Caco-2 (cell line): ENCODE measurements around the gene MED8. TPM values are rescaled to one million over a fixed set of nuclear protein-coding genes. Genes with fewer than 3 reads are reported as not detected.

Source experiments
- BruUV-seq: library from RNA; stranded (reverse); fragments of 400-500 nt; replicated peaks from 2 replicates; lab custom pipeline; 2021; lab: Mats Ljungman, UMichigan
- CTCF ChIA-PET: fragments of 300-600 bp; sonication (Branson Sonifier 250); formaldehyde crosslinking; loops from one replicate; lab custom pipeline; 2022; ENCODE audit warnings: antibody characterized with exemption; lab: Charles Lee
- POLR2A ChIA-PET: fragments of 300-600 bp; sonication (Branson Sonifier 250); formaldehyde crosslinking; loops from one replicate; lab custom pipeline; 2022; ENCODE audit warnings: antibody characterized with exemption; lab: Charles Lee
- DNase-seq, 2 experiments: peaks; one replicate each; pipeline versions ENCODE4 v3.0.0 to v3.0.0-alpha.2; 2020 to 2022
- H3K27me3 ChIP-seq: replicated peaks from 2 replicates; pipeline ENCODE4 v1.6.0; 2011; ENCODE audit warnings: low read length; ENCODE audit not compliant: control insufficient read depth, insufficient read depth
- H3K36me3 ChIP-seq: 2 replicates; pipeline ENCODE4 v1.5.1; 2011; ENCODE audit warnings: low read length; ENCODE audit not compliant: control insufficient read depth, insufficient read depth
- H3K4me1 ChIP-seq: fragments of 250-450 bp; sonication (Bioruptor Pico); 2 replicates; pipeline ENCODE4 v1.5.1; 2020; ENCODE audit warnings: mild to moderate bottlenecking
- H3K4me3 ChIP-seq: 2 replicates; pipeline ENCODE4 v1.5.1; 2011; ENCODE audit warnings: low read depth, mild to moderate bottlenecking, control low read depth, low read length
- H3K9me3 ChIP-seq: fragments of 250-450 bp; sonication (Bioruptor Pico); 2 replicates; pipeline ENCODE4 v1.5.1; 2020; ENCODE audit warnings: mild to moderate bottlenecking, moderate library complexity
- H3K27ac Mint-ChIP-seq: one replicate; pipeline ENCODE4 v1.8.0; 2022; ENCODE audit warnings: mixed read lengths; ENCODE audit not compliant: unreplicated experiment
- H3K27me3 Mint-ChIP-seq: one replicate; pipeline ENCODE4 v1.8.0; 2022; ENCODE audit warnings: mixed read lengths; ENCODE audit not compliant: insufficient read depth, unreplicated experiment
- H3K36me3 Mint-ChIP-seq: one replicate; pipeline ENCODE4 v1.8.0; 2022; ENCODE audit warnings: mild to moderate bottlenecking, mixed read lengths; ENCODE audit not compliant: insufficient read depth, unreplicated experiment
- H3K4me1 Mint-ChIP-seq: one replicate; pipeline ENCODE4 v1.8.0; 2022; ENCODE audit warnings: low read depth, mixed read lengths; ENCODE audit not compliant: unreplicated experiment
- H3K4me3 Mint-ChIP-seq: one replicate; pipeline ENCODE4 v1.8.0; 2022; ENCODE audit warnings: mild to moderate bottlenecking, moderate library complexity, mixed read lengths; ENCODE audit not compliant: unreplicated experiment
- H3K9me3 Mint-ChIP-seq: one replicate; pipeline ENCODE4 v1.8.0; 2022; ENCODE audit warnings: mixed read lengths; ENCODE audit not compliant: unreplicated experiment
- CTCF ChIP-seq, 2 experiments: fragments of 200-600 bp in 1 of 2; IDR thresholded peaks; 1 replicate in 1 of 2; 2 replicates in 1 of 2; pipeline versions ENCODE4 v1.5.1 to v1.8.0; 2011 to 2022; ENCODE audit warnings: antibody characterized with exemption in 1 of 2, control low read depth in 1 of 2, inconsistent platforms in 1 of 2, low read depth in 1 of 2, low read length in 1 of 2, mild to moderate bottlenecking in 1 of 2, moderate library complexity in 1 of 2; ENCODE audit not compliant: insufficient read depth in 1 of 2, severe bottlenecking in 1 of 2, unreplicated experiment in 1 of 2
- intact Hi-C: fragments of 100-400 bp; cut with micrococcal nuclease; formaldehyde crosslinking; loops from one replicate; pipeline ENCODE4 v1.10.0; 2022; ENCODE audit not compliant: unreplicated experiment
- total RNA-seq: library from RNA; stranded (reverse); gene quantifications from 2 replicates; pipeline ENCODE4 v1.2.3, GENCODE V29; 2022

MED8 gene
- total RNA-seq, 1 experiment from 2014 or later = 35.8 TPM

- ChIA-PET POLR2A (no interaction called here), CTCF (no interaction called here)
- Histone ChIP-seq H3K4me3 (no peak overlapping the region), H3K27me3 (no peaks in the 10 kb centered on the region), H3K36me3 (no peaks in the 10 kb centered on the region; the same call in 1 of the 2 replicates), H3K4me1 (no peaks in the 10 kb centered on the region), H3K9me3 (no peaks in the 10 kb centered on the region)
- no peak for DNase-seq
- Mint-ChIP-seq H3K27ac (no peak overlapping the region), H3K9me3 (no peaks in the 10 kb centered on the region), H3K27me3 (no peaks in the 10 kb centered on the region), H3K4me3 (no peak overlapping the region), H3K36me3 (no peaks in the 10 kb centered on the region), H3K4me1 (no peaks in the 10 kb centered on the region)
- no peak for TF ChIP-seq CTCF (IDR thresholded peaks at IDR 0.05; ENCODE audit: insufficient read depth in 1 of 2, low read depth in 1 of 2, low read length in 1 of 2, severe bottlenecking in 1 of 2, unreplicated experiment in 1 of 2)
- intact Hi-C loops = no loop called here
- no TSS peak for BruUV-seq
Measured at GRCh38 chr1:43398227-43398626, 8.6 kb upstream of the MED8 start.

- Mint-ChIP-seq H3K4me3 (no peak overlapping the region), H3K4me1 (no peaks in the 10 kb centered on the region), H3K27ac (no peak overlapping the region), H3K27me3 (no peaks in the 10 kb centered on the region), H3K36me3 (no peaks in the 10 kb centered on the region), H3K9me3 (no peaks in the 10 kb centered on the region)
- Histone ChIP-seq H3K4me1 (no peaks in the 10 kb centered on the region), H3K9me3 (no peaks in the 10 kb centered on the region), H3K36me3 (no peaks in the 10 kb centered on the region; the same call in 1 of the 2 replicates), H3K4me3 (no peak overlapping the region), H3K27me3 (no peaks in the 10 kb centered on the region)
- DNase-seq = no peak
- no peak for TF ChIP-seq CTCF (IDR thresholded peaks at IDR 0.05; ENCODE audit: insufficient read depth in 1 of 2, low read depth in 1 of 2, low read length in 1 of 2, severe bottlenecking in 1 of 2, unreplicated experiment in 1 of 2)
- POLR2A ChIA-PET = no interaction called here
- CTCF ChIA-PET = no interaction called here
- no TSS peak for BruUV-seq
- intact Hi-C loops = no loop called here
Measured at GRCh38 chr1:43396059-43396458, 6.5 kb upstream of the MED8 start.

- Mint-ChIP-seq H3K9me3 (no peaks in the 10 kb centered on the region), H3K4me3 (no peak overlapping the region), H3K27me3 (no peaks in the 10 kb centered on the region), H3K27ac (no peak overlapping the region), H3K4me1 (no peaks in the 10 kb centered on the region), H3K36me3 (no peaks in the 10 kb centered on the region)
- ChIA-PET CTCF (no interaction called here), POLR2A (no interaction called here)
- Histone ChIP-seq H3K9me3 (no peaks in the 10 kb centered on the region), H3K4me3 (no peak overlapping the region), H3K27me3 (no peaks in the 10 kb centered on the region), H3K4me1 (no peaks in the 10 kb centered on the region), H3K36me3 (no peaks in the 10 kb centered on the region; the same call in 1 of the 2 replicates)
- intact Hi-C loops = no loop called here
- no peak for DNase-seq
- TF ChIP-seq CTCF (IDR thresholded peaks at IDR 0.05; ENCODE audit: insufficient read depth in 1 of 2, low read depth in 1 of 2, low read length in 1 of 2, severe bottlenecking in 1 of 2, unreplicated experiment in 1 of 2) = no peak
- BruUV-seq = no TSS peak
Measured at GRCh38 chr1:43395523-43395922, 5.9 kb upstream of the MED8 start.
